GM21360 (cell line): Measurements from ENCODE around the gene TMEM250.
"Not testable (repeated sequence)": the region's sequence is repeated elsewhere in the genome, so short reads cannot be mapped to it uniquely, and the experiment has no call there.

Source experiments
- ATAC-seq: cut with Tn5 transposase; IDR thresholded peaks from one replicate; pipeline ENCODE4 v1.9.1; 2021; ENCODE audit warnings: mild to moderate bottlenecking, moderate library complexity; ENCODE audit not compliant: unreplicated experiment

TMEM250 gene

DNA sequence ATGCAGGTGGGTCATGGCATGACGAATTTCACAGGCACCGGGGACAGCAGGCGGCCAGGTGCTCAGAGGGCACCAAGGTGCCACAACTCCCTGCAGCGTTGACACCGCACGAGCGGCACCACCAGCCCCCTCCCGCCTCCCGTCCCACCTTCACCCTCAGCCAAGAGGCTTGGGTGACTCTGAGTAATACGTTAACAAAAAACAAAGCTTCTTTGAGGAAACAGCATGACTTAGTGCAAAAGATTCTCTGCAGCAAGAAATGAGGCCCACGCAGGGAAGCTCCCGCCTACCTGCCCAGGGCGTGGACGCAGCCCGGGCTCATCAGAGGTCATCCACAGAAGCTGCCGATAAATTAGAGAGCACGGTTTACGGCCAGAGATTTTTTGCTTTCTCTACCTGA, 4.1 kb downstream of the TMEM250 start:
- ATAC-seq = no peak

- ATAC-seq = no peak
Observed at GRCh38 chr9:136112541-136112940, 6.1 kb downstream of the TMEM250 start.

DNA sequence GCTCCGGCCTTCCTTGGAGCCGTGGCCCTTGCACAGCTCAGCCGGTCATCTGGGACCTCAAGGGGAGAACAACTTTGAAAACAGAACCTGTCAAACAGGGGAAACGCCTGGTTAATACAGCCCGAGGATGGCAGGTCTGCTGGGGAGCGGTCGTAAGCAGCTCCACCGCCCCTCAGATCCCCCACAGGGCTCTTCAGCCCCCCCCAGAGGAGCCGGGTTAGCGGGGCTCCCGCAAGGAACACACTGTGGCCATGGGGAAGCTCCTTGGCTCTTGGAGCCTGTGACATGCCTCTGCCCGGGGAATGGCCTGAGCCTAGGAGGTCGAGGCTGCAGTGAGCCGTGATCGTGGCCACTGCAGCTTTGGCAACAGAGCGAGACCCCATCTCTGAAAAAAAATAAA, 6.8 kb downstream of the TMEM250 start:
- no peak for ATAC-seq

- ATAC-seq = no peak
Observed at GRCh38 chr9:136111190-136111589, 7.5 kb downstream of the TMEM250 start.

DNA sequence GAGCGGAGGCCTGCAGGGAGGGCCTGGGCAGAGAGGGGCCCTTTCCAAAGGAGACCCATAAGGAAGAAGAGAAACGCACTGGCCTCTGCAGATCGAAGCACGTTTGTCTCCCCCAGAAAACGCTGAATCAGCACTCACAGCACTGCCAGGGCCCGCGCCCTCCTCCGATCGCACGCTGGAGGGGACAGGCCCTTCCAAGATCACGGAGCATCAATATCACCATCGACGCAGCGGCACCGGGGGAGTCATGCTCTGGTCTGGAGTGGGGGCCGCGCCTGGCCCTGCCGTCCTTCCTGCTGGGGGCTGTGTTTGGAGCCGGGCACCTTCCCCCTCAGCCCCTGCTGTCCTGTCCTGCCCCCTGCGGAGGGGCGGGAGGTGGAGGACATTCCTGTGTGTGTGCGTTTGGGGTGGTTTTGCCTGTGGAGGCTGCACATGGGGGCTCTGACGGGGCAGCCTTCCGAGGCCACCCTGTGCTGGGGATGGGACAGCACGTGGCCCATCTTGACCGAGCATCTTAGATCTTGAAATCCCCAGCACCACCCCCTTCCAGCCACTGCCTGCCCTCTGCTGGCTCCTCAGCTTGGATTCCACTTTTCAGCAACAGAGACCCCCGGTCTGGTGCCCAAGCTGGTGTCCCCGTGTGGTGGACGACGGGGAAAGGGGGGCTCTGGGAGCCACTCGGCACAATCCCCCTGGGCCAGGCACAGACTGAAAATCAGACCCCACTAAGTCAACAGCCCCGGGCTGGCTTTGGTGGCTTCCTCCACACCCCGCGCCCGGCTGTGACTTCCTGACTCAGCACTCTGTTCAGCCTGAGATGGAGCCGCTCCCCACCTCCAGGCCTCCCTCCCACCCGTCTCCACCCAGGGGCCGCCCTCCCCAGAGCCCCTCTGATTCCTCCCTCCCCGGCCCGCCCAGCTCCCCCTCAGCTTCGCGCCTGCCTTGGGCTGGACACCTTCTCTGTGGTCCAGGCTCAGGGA, 8.3 kb downstream of the TMEM250 start:
- no peak for ATAC-seq

GRCh38 chr9:136109351-136110081, 9.2 kb downstream of the TMEM250 start:
- ATAC-seq = peak; percentile 71

- ATAC-seq = no peak
Observed at GRCh38 chr9:136108648-136109266, 9.9 kb downstream of the TMEM250 start.

GRCh38 chr9:136107953-136108647, 10.6 kb downstream of the TMEM250 start:
- no peak for ATAC-seq

DNA sequence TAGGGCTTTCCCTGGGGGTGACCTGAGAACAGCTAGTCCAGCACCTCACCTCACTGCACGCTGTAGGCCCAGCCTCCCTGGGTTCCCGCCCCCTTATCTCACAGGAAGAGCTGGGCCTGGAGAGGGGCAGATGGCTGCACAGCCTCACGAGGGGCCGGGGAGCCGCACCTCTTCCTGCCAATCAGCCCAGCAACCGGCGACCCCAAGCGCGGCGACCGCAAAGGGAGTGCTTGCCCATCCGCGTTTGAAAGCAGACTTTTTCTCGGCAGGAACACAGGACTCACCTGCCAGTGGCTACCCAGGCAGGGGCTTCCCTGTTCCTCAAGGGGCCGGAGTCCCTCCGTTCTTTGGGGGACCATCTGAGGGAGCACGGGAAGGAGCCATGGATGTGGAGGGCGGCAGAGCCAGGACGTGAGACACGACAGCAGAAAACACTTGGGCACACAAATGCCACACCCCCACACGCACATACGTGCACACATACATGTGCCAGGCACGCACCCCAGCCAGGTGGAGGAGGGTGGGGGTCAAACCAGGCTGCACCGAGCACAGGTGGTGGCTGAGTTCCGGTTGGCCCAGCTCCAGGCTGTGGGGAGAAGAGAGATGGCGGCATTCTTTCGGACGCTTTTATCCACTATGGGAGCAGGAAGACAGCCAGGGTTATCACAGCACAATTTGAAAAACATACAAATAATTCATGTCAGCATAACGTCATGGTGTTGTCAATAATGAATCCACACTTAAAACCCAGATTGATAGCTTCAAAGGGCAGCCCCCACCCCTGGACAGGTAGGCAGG, 11.3 kb downstream of the TMEM250 start:
- no peak for ATAC-seq

- no peak for ATAC-seq
Observed at GRCh38 chr9:136105398-136106135, 13.1 kb downstream of the TMEM250 start.

DNA sequence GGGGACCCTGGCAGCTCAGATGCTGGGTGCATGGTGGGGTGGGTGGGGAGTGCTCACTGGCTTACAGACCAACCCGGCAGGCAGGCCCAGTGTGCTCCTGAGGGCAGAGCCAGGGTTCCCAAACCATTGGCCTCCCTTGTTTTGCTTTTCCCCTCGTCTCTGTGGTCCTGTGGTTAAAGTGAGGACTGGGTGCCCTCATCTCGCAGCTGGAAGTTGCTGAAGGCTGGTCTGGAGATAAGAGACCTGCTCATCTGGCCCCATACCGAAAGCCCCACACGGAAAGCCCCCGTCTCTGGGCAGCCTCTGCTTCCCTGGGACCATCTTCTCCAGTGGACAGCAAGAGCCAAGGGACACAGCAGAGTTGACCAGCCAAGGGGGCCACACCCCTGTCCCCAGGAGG, 13.8 kb downstream of the TMEM250 start:
- ATAC-seq = no peak

GRCh38 chr9:136104488-136104800, 14.2 kb downstream of the TMEM250 start:
- no peak for ATAC-seq

DNA sequence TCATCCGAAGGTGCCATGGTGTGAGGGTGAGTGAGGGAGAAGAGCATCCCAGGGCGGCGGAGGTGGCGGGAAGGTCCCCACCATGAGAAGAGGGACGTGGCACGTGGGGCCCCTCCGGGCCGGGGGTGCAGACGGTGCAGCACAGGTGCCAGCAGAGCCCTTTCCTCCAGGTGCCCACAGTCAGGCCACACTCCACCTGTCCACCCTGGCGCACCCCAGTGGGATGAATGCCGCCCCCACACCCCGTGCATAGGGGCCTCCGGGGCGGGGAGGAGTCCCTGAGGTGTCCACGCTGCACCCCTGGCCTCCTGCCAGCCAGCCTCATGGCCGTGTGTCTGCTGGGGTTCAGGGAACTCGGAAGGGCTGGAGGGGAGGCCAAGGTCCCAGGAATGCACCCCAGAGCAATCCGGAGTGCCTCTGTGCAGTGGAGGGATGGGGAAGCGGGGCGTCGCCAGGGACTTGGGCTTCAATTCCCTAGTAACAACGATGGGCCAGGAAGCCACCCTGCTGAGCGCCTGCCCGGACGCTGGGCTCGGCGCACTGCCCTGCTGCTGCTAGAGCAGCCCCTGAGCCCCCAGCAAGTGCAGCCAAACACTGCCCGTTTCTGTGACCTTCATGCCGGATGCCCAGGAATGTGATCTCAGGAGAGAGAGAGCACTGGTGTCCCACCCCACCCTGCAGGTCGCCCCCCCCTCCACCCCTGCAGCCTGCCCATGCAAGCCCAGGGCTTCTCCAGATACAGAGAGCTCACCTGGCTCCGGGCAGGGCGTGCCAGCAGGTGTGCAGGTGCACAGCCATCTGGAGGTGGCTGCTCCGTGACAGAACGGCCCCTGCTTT, 14.8 kb downstream of the TMEM250 start:
- ATAC-seq = no peak

DNA sequence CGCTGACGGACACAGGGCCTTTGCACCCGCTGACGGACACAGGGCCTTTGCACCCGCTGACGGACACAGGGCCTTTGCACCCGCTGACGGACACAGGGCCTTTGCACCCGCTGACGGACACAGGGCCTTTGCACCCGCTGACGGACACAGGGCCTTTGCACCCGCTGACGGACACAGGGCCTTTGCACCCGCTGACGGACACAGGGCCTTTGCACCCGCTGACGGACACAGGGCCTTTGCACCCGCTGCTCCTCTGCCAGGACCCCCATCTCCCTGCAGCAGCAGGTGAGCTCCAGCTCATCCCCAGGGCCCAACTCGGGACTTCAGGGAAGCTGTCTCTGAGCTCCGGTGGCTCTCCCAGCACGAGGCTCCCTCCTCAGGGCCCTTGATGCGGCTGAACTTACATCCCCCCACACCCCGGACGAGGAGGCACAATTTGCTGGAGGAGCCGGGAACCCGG, 17.0 kb downstream of the TMEM250 start:
- ATAC-seq = not testable (repeated sequence)

DNA sequence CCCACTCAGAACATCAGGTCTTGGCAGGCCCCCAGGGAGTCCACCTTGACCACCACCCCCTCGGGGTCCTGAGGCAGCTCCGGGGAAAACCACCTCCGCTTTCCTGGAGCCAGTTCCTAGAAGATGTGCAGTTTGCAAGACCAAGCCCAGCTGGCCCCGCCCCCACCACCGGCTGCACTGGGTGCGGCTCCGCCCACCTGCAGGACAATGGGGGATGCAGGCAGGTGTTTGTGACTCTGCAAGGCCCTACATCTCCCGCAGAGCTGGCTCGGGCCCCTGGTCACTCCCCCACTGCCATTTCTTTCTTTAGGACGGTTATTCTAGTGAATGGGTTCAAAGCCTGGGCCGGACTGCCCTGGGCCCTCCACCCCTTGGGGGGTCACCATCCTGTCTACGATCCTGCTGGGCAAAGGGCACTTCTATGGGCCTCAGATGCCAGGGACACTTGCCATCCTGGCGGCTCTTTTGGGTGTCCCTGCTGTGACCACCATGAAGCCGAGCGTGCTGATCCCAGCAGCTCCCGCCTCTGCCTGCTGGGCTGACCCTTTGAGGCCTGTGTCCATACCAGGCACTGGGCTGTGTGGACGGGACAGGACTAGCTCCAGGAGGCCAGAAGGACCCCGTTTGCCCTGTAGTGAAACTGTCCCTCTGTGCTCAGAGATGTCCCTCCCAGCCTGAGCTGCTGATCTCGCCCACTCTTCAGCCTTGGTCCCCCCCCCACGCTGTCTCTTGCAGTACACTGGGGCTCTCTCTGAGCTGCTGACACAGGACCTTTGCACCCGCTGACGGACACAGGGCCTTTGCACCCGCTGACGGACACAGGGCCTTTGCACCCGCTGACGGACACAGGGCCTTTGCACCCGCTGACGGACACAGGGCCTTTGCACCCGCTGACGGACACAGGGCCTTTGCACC, 17.7 kb downstream of the TMEM250 start:
- no peak for ATAC-seq

GRCh38 chr9:136099542-136099941, 19.1 kb downstream of the TMEM250 start:
- no peak for ATAC-seq

DNA sequence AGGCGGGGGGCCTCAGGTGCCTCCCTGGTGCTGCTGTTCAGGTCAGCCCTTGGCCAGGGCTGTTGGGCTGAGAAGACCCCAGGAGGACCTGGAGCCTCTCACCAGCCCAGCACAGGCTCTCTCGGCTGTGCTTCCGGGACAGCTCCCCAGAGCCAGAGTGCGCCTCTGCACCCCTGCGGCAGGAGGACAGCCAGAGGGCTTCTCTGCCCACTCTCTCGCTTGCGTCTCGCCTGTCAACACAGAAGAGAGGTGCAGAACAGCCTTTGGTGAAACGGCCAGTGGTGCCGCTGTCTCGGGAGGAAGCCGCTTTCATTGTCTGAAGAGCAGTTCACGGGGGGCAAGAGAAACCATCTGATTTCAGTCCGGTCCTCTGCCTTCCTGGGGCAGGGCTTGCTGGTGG, 19.8 kb downstream of the TMEM250 start:
- no peak for ATAC-seq

DNA sequence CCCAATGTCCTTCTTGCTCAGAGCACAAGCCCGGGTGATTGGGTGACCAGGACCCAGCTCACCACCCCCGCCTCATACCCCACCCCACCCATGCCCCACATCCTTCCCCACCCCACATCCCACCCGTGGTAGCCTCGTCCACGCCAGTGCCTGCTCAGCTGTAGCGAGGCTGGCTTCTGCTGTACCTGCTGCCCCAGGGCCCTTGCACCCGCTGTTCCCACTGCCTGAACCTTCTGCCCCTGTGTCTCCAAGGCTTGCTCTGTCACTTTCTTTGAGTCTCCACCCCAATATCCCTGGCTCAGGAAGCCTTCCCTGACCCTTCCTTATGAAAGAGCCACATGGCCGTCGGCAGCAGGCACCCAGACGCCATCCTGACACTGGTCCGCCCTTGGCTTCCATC, 20.5 kb downstream of the TMEM250 start:
- no peak for ATAC-seq
